HuH-7 (cell line): ENCODE data around the gene RBSN.
A peak's percentile ranks its signal among the peaks of the same experiment; 100 is the strongest.

Source experiments
- DNase-seq: peaks from one replicate; pipeline ENCODE4 v3.0.0; 2011; ENCODE audit warnings: low spot score

Gene RBSN

DNA sequence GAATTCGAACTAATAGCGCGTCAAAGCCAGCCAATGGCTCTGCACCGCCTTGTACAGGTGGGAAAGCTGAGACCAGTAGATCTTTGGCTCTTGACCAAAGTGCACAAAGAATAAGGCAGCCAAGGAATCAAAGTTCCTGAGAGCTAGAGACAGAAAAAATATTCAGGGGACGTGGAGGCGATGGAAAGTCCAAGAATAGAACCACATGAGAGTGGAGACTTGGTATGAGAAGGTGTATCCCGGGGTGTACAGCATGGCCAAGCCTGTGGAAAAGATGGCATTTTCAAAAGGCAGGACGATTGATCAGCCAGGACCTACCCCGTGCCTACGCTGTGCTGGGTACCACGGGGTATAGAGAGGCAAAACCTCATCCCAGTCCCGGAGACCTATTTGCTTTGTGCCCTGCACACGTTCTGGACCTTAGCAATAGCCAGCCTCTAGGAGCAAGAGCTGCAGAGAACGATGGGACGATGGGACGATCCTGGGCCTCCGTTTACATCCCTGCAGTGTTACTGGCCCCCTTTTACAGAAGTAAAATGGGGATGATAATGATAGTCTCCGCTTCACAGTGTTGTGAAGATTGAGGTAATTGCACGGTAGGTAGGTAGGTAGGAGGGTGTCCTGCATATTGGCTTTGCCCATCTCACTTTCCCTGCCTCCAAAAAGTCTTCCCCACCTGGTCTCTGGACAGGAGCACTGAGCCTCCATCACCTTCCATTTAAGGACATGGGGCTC lies 583 bp upstream of the RBSN start:
- DNase-seq, result peak; percentile 37

DNA sequence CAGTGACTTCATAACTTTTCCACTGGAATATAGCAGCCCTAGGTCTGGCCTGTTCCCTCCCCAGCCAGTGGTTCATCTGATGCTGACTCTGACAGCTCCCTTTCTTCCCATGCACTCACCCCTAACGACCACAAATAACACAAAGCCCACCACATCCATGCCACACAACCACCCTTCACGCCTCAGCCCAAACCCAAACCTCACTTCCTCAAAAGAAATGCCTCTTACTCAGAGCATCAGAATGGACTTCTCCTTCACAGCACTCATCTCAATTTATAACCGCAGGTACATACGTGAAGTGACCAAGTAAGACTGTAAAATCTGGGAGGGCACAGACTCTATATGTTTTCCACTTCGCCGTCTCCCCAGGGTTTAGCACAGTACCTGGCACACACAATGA lies 1.1 kb downstream of the RBSN start:
- no peak for DNase-seq

DNA sequence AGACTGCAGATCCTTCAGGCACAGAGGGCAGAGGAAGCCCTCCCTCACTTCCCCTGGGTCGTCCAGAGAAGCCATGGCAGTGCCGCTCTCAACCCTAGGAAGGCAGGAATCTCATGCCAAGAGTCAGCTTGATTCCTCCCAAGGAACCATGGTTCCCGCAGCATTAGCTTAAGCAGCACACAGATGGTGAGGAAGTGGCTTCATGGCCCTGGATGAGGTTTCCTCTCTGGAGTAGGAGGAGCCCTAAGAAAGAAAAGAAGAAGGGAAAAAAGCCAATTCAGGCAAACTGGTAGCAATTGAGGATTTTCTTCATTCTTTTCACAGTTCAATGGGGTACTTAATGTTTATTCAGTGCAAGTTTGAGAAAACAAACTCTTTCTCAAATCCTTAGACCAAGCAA lies 2.9 kb downstream of the RBSN start:
- DNase-seq, result no peak

DNA sequence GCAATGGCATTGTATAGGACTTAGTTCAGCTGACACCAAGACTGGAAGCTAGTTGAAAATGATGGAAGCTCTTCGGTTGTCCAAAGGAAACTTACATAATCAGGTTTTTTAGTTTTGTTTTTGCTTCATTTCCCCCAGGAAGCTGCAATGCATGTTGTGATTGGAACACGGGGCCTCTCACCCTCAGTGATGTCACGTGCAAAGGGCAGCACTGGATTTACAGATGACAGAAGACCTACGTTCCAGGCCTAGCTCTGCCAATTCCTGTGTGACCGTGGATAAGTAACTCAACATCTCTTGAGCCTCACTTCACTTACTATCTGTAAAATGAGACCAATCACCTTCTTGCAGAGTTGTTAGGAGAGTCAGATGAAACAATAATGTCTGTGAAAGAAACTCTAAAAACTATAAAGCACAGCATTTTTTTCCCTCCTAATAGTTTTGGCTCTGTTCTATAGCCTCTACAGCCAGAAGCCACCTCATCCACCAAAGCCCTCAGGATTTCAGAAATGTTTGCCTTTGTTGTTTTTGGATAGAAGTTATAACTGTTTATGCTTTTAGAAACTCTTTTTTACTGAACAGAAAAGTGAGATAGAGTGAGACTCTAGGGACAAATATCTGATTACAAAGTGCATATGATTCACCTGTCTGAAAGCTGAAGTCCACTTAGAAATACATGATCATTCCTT lies 4.6 kb downstream of the RBSN start:
- DNase-seq, result no peak

DNA sequence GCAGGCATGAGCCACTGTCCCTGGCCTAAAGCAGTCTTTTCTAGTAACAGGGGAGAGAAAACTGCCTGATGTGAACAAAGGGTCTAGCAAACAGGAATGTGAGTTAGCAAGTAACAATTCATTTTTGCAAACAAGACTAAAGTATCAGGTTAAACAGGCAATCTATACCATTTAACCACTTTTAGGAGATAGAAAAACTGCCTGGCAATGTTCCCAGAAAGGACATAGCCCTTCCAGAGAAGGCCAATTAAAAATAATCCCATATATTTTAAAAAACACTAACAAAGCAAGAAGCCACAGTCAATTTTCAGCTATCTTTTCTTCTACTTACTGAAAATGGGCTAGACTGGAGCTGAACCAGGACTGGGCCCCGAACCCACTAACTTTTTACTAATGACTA lies 6.3 kb downstream of the RBSN start:
- no peak for DNase-seq

DNA sequence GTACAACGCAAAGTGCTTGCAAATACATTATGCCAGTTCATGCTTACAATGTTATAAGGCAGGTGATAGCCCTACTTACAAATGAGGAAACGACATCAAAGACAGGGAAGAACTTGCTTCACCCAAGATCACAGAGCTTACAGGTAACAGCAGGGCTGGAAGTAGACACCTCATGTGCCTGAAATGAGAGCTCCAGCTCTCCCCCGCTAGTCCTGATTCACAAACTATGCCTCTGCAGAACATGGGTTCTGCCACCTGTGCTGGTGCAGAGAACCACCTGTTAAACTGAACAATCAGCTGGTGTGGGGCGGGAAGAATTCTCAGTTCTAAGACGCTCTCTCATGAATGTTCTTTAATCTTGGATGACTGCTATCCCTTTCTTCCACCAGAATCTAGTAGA lies 7.4 kb downstream of the RBSN start:
- no peak for DNase-seq

DNA sequence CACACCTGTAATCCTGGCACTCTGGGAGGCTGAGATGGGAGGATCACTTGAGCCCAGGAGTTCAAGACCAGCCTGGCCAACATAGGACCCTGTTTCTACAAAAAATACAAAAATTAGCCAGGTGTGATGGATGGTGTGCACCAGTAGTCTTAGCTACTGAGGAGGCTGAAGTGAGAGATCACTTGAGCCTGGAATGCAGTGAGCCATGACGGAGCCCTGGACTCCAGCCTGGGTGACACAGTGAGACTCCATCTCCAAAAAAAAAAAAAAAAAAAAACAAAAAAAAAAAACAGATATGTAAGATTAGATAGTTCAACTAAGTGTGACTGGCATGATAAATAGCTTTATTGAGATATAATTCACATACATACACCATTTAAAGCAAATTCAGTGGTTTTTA lies 9.7 kb downstream of the RBSN start:
- no peak for DNase-seq

DNA sequence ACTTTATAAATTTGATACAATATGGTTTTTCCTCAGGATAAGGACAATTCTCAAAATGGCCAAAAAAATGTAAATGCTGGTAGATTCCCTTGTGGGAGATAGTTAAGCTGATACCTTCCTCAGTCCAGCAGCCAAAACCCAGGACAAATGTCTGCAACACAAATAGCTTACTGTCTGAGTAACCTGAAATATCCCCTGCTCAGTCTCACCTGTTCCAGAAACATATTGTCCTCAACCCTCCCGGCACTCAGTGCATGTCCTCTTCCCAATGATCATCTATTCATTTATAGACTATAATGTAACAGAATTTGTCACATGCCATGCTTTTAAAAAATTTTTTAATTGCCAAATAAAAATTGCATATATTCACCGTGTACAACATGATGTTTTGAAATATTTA lies 12.2 kb downstream of the RBSN start:
- DNase-seq, result no peak

DNA sequence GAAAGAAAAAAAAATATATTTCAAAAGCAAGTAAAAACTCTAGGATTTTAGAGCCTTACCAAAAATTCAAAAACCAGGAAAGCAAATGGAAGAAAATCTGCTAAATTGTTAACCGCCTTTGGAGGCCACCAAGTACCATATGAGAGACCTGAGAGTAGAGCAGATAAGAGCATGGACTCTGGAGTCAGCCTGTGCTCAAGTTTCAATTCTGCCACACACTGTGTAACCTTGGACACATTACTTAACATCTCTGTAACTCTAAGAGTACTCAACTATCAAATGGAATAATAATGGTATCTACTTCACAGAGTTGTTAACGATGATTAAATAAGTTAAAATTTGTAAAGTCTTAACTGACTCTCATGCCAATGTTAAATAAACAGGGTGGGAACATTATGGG lies 12.7 kb downstream of the RBSN start:
- no peak for DNase-seq

DNA sequence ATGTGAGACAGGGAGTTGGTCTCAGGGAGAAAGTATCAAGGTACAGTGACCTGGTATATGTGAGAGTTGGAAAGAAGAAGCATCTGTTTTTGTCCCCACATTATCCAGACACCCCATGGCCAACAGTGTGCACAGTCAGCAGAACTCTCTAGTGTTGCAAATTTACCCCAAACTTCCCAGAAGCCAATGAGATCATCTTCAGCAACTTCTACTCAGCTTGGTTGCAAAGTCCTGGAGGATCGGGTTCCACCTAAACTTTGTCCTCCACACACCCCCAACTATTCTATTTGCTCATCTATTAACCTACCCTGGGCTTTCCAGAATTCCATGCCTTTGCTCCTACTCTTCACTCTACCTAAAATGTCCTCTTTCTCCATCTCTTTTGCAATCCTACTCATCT lies 15.7 kb downstream of the RBSN start:
- no peak for DNase-seq

DNA sequence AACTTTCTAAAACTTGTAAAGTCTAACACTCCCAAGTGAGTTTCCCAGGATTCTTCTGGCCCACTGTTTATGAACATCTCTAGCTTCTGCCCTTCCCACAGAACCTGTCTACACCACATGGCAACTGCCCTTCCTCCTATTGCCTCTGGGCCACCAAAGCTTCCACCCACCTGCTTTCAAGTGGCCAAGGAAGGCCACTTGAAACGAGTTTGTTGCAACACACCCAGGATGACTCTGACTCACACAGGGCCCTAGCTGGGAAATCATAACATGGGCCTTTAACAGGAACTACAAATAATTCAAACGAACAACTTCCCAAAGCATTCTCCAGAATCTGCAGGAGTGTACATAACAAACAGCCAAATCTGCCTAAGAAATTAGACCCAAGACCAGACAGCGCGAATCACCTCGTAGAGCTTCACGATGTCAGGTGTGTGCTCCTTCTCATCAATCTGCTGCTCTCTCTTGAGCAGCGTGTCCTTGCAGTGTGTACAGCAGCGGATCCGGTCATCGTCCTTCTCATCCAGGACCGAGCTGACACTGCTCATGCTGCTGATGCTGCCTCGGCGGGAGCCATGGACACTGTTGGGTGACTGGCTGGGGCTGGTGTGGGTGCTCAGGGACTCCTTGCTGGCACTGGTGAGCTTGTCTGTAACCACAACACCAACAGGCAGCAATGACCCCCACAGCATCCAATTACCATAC lies 16.8 kb downstream of the RBSN start:
- no peak for DNase-seq

DNA sequence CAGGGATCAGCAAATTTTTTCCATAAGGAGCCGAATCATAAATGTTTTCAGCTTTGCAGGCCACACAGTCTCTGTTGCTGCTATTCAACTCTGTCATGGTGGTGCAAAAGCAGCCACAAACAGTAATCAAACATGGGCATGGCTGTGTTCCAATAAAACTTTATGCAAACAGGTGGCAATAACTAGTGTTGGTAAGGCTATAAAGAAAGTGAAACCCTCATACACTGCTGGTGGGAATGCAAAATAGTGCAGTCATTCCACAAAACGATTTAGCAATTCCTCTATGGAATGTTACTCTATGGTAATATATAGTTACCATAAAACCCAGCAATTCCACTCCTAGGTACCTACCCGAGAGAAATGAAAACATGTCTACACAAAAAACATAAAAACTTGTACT lies 19.9 kb downstream of the RBSN start:
- no peak for DNase-seq

DNA sequence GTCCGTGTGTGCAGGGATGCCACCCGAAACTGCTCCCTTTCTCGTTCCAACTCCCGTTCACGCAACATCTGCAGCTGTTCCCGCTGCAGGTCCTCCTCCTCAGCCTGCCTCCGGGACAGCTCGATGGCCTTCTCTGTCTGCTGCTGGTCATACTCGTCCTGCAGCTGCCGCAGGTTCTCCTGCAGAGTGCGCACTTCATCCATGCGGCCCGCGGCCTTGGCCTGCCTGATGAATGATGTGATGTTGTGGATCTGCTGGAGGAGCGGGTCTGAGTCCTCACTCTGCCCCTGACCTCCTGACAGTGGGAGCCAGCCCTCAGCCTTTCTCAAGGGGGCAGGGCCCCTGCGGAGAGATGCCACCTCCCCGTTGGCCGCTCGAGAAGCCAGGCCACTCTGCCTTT lies 24.4 kb downstream of the RBSN start:
- DNase-seq, result no peak

DNA sequence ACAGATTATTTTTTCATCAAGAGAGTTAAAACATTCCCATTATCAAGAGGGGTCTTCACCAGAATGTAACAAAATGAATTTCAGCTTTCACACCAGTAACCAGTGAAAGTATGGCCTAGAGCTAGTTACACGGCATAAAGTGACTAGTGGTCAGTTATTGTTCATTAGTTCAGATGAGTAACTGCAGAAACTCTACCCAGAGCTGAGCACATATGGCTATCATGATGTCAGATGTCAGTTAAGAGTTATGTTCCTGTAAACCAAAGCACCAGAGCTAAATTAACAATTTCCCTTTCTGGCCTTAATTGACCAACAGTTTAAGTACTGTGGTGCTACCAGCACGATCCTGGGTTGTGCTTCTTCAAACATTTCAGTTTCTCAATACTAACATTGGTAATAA lies 27.2 kb downstream of the RBSN start:
- no peak for DNase-seq

DNA sequence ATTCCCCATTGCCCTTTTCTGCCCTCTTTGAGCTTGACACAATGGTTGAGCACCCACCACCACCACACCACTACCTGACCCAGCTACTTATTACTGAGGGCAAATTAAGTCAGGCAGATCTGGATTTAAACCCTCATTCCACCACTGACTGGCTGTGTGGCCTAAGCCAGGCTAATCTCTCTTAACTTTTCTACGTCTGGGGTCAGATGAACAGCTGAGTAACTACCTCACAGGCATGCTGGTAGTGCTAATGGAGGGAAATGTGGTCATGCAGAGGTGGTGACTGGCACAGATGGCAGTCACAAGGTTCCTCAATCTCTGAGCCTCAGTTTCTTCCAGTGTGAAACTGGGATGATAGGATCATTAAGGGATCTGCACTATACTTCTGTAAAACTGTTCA lies 29.5 kb downstream of the RBSN start:
- DNase-seq, result no peak

DNA sequence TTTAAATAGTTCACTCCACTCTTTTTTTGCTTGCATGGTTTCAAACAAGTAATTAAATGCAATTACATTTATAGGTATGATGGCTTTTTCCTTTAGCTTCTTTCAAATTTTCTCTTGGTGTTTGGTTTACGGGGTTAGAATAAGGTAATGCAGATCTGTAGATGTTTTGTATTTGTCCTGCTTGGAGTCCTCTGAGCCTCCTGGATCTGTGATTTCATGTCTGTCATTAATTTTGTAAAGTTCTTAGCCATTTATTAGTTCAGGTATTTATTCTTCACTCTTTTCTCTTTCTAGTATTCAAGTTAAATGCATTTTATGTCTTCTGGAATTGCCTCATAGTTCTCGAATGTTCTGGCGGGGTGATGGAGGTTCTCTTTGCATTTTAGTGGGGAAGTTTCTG lies 32.5 kb downstream of the RBSN start:
- no peak for DNase-seq

DNA sequence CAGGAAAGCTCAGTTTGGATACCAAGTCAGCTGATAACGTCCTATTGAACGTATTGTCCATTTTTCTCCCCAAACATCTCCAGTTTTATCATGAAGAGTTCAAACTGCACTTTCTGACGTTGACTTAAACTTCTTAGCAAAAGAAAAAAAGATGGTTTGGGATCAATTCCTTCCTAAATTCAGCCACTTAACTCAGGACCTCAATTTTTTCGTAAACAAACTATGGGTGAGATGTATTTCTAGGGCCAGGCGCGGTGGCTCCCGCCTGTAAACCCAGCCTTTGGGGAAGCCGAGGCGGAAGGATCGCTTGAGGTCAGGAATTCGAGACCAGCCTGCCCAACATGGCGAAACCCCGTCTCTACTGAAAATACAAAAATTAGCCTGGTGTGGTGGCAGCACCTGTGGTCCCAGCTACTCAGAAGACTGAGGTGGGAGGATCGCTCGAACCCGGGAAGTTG lies 33.4 kb downstream of the RBSN start:
- DNase-seq, result no peak

DNA sequence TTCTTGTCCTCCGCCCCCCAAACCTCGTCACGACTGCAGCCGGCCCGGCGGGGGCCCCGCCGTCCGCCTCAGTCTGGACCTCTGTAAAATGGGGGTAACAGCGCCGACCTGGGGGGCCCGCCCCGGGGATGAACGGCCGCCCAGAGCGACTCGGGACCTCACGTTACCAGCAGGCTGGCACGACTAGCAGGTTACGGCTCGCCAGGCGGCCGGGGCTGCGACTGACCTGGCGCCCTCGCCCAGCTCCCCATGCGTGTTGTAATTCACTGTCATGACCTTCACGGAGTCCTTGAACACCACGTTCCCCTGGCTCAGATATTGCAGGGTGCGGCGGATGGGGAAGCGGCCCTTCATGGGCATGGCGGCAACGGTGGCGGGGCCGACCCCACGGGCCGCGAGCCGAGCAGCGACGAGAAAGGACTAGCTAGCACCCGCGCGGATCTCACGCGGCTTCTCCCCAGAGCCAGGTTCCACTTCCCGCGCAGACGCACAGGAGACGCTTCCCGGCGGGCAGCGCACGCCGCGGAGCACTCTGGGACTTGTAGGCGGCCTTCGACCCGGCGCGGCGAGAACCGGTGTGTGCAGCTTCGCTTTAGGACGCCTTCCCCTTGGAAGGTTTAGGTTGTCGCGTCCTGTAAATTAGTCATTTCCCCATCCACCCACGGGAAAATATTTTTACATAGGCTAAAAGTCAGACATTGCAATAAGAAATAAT lies 34.0 kb downstream of the RBSN start, which contains the start of gene MRPS25:
MRPS25 (minus strand) TSS at position 481 of the 715 bp plus-strand sequence; CDS start at position 360, 121 bp downstream.
- DNase-seq, result peak; percentile 99

DNA sequence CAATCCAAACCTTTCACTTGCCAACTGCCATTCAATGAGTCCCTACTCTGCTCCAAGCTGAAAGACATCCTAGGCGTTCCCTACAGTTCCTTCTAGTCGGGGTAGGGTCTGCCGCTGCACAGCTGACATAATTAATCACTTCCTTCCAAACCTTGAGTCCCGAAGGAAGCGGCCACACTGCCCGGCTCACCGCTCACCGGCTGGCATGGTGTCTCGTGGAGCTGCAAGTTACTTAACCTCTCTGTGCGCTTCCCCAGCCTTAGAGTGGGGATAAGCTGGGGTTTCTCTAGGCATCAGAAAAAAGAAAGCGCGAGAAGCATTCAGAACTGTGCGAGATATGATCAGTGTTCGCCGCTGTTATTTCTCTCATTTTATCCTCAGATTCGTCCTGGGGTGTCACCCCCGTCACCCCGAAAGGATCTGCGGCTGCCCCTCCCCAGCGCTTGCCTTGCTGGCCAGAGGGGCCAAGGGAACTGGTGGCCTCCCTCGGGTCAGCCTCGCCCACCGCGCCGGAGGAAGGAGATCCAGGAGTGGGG lies 34.6 kb downstream of the RBSN start:
- peak; percentile 62 for DNase-seq

DNA sequence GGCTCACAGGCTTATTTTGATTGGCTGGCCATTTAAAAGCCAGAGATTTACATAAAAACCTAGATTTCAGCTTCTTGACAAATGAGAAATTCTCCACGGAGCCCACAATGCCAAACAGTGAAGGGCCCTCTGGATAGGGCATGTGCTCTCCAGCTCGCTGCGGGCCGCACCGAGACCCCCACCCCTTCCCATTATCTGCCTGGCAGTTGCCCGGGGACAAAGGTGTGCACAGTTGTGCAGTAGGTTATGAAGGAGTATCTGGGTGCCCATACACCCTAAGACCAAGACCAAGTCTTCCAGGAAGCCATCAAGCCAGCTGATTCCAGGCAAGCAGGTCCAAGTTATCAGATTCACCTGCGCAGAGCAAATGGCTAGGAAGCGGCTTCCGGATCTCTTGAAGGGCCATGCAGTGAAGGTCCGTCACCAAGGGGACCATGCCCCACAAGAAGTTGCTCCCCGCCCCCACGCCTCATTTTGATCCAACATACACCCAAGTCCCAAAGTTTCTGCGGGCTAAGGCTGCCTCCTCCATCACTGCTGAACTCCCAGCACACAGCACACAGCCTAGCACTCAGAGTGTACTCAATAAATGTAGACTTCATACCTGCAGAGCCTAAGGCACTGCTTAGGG lies 35.2 kb downstream of the RBSN start:
- DNase-seq, result no peak

DNA sequence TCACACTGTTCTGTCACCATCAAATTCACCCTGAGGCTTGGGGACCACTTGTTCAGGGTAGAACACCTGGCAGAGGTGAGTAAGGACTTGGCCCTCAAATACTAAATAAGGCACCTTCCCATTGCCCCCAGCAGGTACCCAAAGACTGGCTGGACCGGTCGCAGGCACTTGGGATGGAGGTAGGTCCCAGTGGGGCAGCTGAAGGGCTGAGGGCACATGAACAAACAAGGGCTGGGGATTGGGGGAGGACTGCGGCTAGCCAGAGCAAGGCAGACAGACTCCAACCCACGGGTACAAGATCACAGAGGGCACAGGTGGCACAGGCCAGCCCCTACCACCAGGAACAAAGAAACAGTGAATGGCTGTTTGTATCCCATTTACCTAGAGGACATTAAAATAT lies 35.7 kb downstream of the RBSN start:
- no peak for DNase-seq

DNA sequence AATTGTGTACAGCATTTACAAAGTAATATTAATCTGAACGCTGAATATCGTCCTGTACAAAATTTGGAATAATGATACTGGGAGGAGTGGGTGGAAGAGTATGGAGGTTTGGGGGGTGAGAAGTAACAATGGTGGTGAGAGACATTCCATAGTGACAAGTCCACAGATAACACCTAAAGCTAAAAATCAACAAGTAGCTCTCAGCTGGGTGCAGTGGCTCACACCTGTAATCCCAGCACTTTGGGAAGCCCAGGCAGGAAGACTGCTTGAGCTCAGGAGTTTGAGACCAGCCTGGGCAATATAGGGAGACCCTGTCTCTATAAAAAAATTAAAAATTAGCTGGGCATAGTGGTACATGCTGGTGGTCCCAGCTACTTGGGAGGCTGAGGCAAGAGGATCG lies 38.9 kb downstream of the RBSN start:
- DNase-seq, result no peak
